Nephron (organoid): ENCODE data around the gene RBM6.
"Not testable (repeated sequence)": the region's sequence is repeated elsewhere in the genome, so short reads cannot be mapped to it uniquely, and the experiment has no call there.

Source experiments
- H3K27ac Mint-ChIP-seq, 3 experiments: 2 replicates each; pipeline ENCODE4 v1.8.0; 2020; ENCODE audit warnings: mixed read lengths in 3 of 3, mild to moderate bottlenecking in 2 of 3, moderate library complexity in 1 of 3
- H3K27me3 Mint-ChIP-seq: 2 replicates; pipeline ENCODE4 v1.8.0; 2021; ENCODE audit warnings: low read depth, mild to moderate bottlenecking, moderate library complexity, mixed read lengths
- H3K36me3 Mint-ChIP-seq: 2 replicates; pipeline ENCODE4 v1.8.0; 2020; ENCODE audit warnings: low read depth, mixed read lengths
- H3K4me1 Mint-ChIP-seq: 2 replicates; pipeline ENCODE4 v1.8.0; 2020; ENCODE audit warnings: mixed read lengths
- H3K4me3 Mint-ChIP-seq, 3 experiments: 2 replicates each; pipeline ENCODE4 v1.8.0; 2020; ENCODE audit warnings: mild to moderate bottlenecking in 3 of 3, mixed read lengths in 3 of 3, moderate library complexity in 2 of 3
- H3K9me3 Mint-ChIP-seq: 2 replicates; pipeline ENCODE4 v1.8.0; 2020; ENCODE audit warnings: mixed read lengths
- CTCF ChIP-seq, 3 experiments: fragments of 200-600 bp; sonication (generic); IDR thresholded peaks; one replicate each; pipeline ENCODE4 v1.5.0; 2021; ENCODE audit warnings: antibody characterized with exemption in 3 of 3; ENCODE audit not compliant: unreplicated experiment in 3 of 3

Gene RBM6

GRCh38 chr3:49900491-49901153 lies 39.3 kb upstream of the RBM6 start:
- Mint-ChIP-seq H3K9me3 (no peaks in the 10 kb centered on the region), H3K27ac (no peak overlapping the region), H3K4me3 (no peak overlapping the region), H3K27me3 (no peaks in the 10 kb centered on the region), H3K4me1 (peaks cover 5% of the 10 kb centered on the region), H3K36me3 (no peaks in the 10 kb centered on the region)
- no peak for TF ChIP-seq CTCF (IDR thresholded peaks at IDR 0.05; ENCODE audit: unreplicated experiment in 3 of 3)

- no peak for TF ChIP-seq CTCF (IDR thresholded peaks at IDR 0.05; ENCODE audit: unreplicated experiment in 3 of 3)
- Mint-ChIP-seq H3K4me3 (no peak overlapping the region), H3K4me1 (peaks cover 11% of the 10 kb centered on the region), H3K9me3 (no peaks in the 10 kb centered on the region), H3K36me3 (no peaks in the 10 kb centered on the region), H3K27me3 (no peaks in the 10 kb centered on the region), H3K27ac (peak overlapping the region in 1 of 3 experiments; percentile 79)
These were observed 38.3 kb upstream of the RBM6 start for GRCh38 chr3:49901366-49902339.

- Mint-ChIP-seq H3K36me3 (no peaks in the 10 kb centered on the region), H3K9me3 (no peaks in the 10 kb centered on the region), H3K4me3 (no peak overlapping the region), H3K27ac (no peak overlapping the region), H3K4me1 (peaks cover 11% of the 10 kb centered on the region), H3K27me3 (no peaks in the 10 kb centered on the region)
- TF ChIP-seq CTCF (IDR thresholded peaks at IDR 0.05; ENCODE audit: unreplicated experiment in 3 of 3), result no peak
These were observed 37.2 kb upstream of the RBM6 start for GRCh38 chr3:49902511-49903345.

GRCh38 chr3:49903451-49904424 lies 36.2 kb upstream of the RBM6 start, which contains the start of gene MST1R:
Gene MST1R (minus strand): TSS chr3:49903873. CDS start chr3:49903609, 264 bp downstream.
- peak within 1 kb of the TSS in 1 of 3 experiments; percentile 52 for H3K27ac Mint-ChIP-seq
- H3K36me3 Mint-ChIP-seq, result no peaks in the 10 kb centered on the region
- TF ChIP-seq CTCF (IDR thresholded peaks at IDR 0.05; ENCODE audit: unreplicated experiment in 3 of 3), result no peak
- H3K27me3 Mint-ChIP-seq, result no peaks in the 10 kb centered on the region
- peak within 1 kb of the TSS; percentile 56 to 71 (median 62) for H3K4me3 Mint-ChIP-seq
- no peaks in the 10 kb centered on the region for H3K9me3 Mint-ChIP-seq
- peaks cover 11% of the 10 kb centered on the region for H3K4me1 Mint-ChIP-seq

GRCh38 chr3:49904448-49904847 lies 35.5 kb upstream of the RBM6 start:
- not testable (repeated sequence) for H3K9me3 Mint-ChIP-seq, H3K27me3 Mint-ChIP-seq, H3K4me3 Mint-ChIP-seq, H3K36me3 Mint-ChIP-seq, H3K27ac Mint-ChIP-seq
- peaks cover 11% of the 10 kb centered on the region for H3K4me1 Mint-ChIP-seq
